Activated T-cell treated with anti-CD3 and anti-CD28 coated beads for 24 hours (primary cell): ENCODE results near the gene CACNA2D1.

ENCODE experiments used
- DNase-seq: peaks from one replicate; pipeline ENCODE4 v3.0.0-alpha.2; 2020; ENCODE audit warnings: low read depth

Gene CACNA2D1

GRCh38 chr7:81957517-81957916 lies 486.1 kb downstream of the CACNA2D1 start:
- DNase-seq: no peak

GRCh38 chr7:81956520-81956919 lies 487.1 kb downstream of the CACNA2D1 start:
- DNase-seq: no peak

- DNase-seq: no peak
Observed at GRCh38 chr7:81949306-81949705, 494.3 kb downstream of the CACNA2D1 start.

- no peak for DNase-seq
Observed at GRCh38 chr7:81944058-81944457, 499.5 kb downstream of the CACNA2D1 start.

GRCh38 chr7:81937091-81937490 lies 506.5 kb downstream of the CACNA2D1 start:
- no peak for DNase-seq

GRCh38 chr7:81934596-81935301 lies 508.8 kb downstream of the CACNA2D1 start:
- no peak for DNase-seq

GRCh38 chr7:81932936-81933335 lies 510.6 kb downstream of the CACNA2D1 start:
- DNase-seq: no peak

- no peak for DNase-seq
Observed at GRCh38 chr7:81929386-81929785, 514.2 kb downstream of the CACNA2D1 start.

GRCh38 chr7:81926154-81926553 lies 517.4 kb downstream of the CACNA2D1 start:
- DNase-seq: no peak

GRCh38 chr7:81925530-81925929 lies 518.0 kb downstream of the CACNA2D1 start:
- no peak for DNase-seq

GRCh38 chr7:81924494-81924893 lies 519.1 kb downstream of the CACNA2D1 start:
- no peak for DNase-seq

- DNase-seq: no peak
Observed at GRCh38 chr7:81919494-81919893, 524.1 kb downstream of the CACNA2D1 start.

- no peak for DNase-seq
Observed at GRCh38 chr7:81908220-81908619, 535.4 kb downstream of the CACNA2D1 start.

GRCh38 chr7:81903115-81903514 lies 540.5 kb downstream of the CACNA2D1 start:
- DNase-seq: no peak

GRCh38 chr7:81902536-81902935 lies 541.0 kb downstream of the CACNA2D1 start:
- no peak for DNase-seq
